Lung (tissue), 12 donors: ENCODE results near the gene MS4A6A. TPM values are rescaled to one million over a fixed set of nuclear protein-coding genes. Genes with fewer than 3 reads are reported as not detected.
"Not testable (repeated sequence)": the region's sequence is repeated elsewhere in the genome, so short reads cannot be mapped to it uniquely, and the experiment has no call there.

ENCODE experiments used
- ATAC-seq: fragments of 200-7000 bp; cut with Tn5 transposase; one replicate; pipeline ENCODE4 v1.9.1; 2020; ENCODE audit warnings: moderate number of reproducible peaks; ENCODE audit not compliant: insufficient read depth, low FRiP score
- DNase-seq, 3 donors: peaks; one replicate each; pipeline ENCODE4 v3.0.0-alpha.2; 2013 to 2017
- H3K27ac ChIP-seq, 2 donors: one replicate each; pipeline ENCODE4 v1.5.1; 2013; ENCODE audit warnings: mild to moderate bottlenecking in 2 of 2, moderate library complexity in 2 of 2, control low read depth in 1 of 2, inconsistent platforms in 1 of 2, low read depth in 1 of 2, low read length in 1 of 2
- H3K27me3 ChIP-seq, 3 donors: one replicate each; pipeline ENCODE4 v1.5.1; 2013; ENCODE audit warnings: low read length in 2 of 3; ENCODE audit not compliant: control insufficient read depth in 3 of 3, insufficient read depth in 3 of 3
- H3K36me3 ChIP-seq, 4 donors: one replicate each; pipeline ENCODE4 v1.5.1; 2013; ENCODE audit warnings: low read length in 4 of 4, mild to moderate bottlenecking in 1 of 4, moderate library complexity in 1 of 4; ENCODE audit not compliant: control insufficient read depth in 4 of 4, insufficient read depth in 4 of 4
- H3K4me1 ChIP-seq, 5 donors: one replicate each; pipeline ENCODE4 v1.5.1; 2013; ENCODE audit warnings: low read length in 5 of 5, mild to moderate bottlenecking in 2 of 5, moderate library complexity in 1 of 5; ENCODE audit not compliant: control insufficient read depth in 5 of 5, insufficient read depth in 5 of 5
- H3K4me3 ChIP-seq: one replicate; pipeline ENCODE4 v1.5.1; 2013; ENCODE audit warnings: mild to moderate bottlenecking, control low read depth, moderate library complexity
- H3K9ac ChIP-seq, 2 donors: one replicate each; pipeline ENCODE4 v1.5.1; 2013; ENCODE audit warnings: low read length in 2 of 2, control low read depth in 1 of 2; ENCODE audit not compliant: insufficient read depth in 1 of 2
- H3K9me3 ChIP-seq, 4 donors: one replicate each; pipeline ENCODE4 v1.5.1; 2013; ENCODE audit warnings: low read length in 3 of 4, mild to moderate bottlenecking in 1 of 4, moderate library complexity in 1 of 4; ENCODE audit not compliant: control insufficient read depth in 4 of 4, insufficient read depth in 3 of 4
- WGBS, 2 donors: extraction: QIAGEN DNeasy Blood & Tissue Kit; methylation state at CpG; one replicate each; pipeline ENCODE4 v1.1.7; 2013; 5-methylcytosine and 5-hydroxymethylcytosine counted together
- polyA plus RNA-seq, 2 donors: library from polyadenylated mRNA; stranded (reverse); fragments of 200-250 nt; gene quantifications; one replicate each; pipeline ENCODE4 v1.2.1, GENCODE V29; 2013
- total RNA-seq, 2 donors: library from RNA; depleted of rRNA in 1 of 2; stranded (reverse); fragments of >200 nt in 1 of 2; gene quantifications; one replicate each; pipeline ENCODE4 v1.2.1, GENCODE V29; 2014 to 2021
- TF ChIP-seq, protein P1 (sequence below): IDR thresholded peaks from 2 replicates; pipeline ENCODE4 v1.5.1; 2012; ENCODE audit warnings: mild to moderate bottlenecking; ENCODE audit errors: control extremely low read depth, extremely low read depth
- donor health status: control.
- donor health status: control.
- donor health status: Bipolar disorder and iron deficiency.
- donor health status: healthy.
- donor health status: DM: yes; HTN: yes; CAD: no.

MS4A6A gene
- total and polyA plus RNA-seq, 4 donors: 36.2 to 163 (median 92.7) TPM

DNA sequence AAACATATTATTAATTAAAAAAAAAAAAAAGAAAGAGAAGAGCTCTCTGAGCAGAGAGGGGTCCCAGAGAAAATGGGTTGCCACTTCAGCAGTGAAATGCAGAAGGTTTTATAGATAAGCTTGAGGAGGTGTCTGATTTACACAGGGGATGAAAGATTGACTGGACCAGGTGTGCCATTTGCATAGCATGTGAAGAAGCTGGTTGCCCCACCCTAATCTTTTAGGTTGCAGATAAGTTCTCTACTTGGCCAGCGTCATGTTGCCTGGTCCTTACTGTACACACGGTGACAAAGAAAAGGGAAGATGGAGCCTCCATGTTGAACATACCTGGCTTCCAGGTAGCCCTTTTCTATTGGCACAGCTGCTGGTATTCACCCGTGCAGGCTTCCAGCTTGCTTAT, 53.0 kb downstream of the MS4A6A start:
- Histone ChIP-seq H3K4me3 (no peak overlapping the region), H3K9ac (no peak overlapping the region), H3K9me3 (peaks cover 0 to 7% (median 2%) of the 10 kb centered on the region in 4 donors), H3K27ac (no peak overlapping the region), H3K4me1 (peaks cover 0 to 1% (median 0%) of the 10 kb centered on the region in 5 donors), H3K36me3 (no peaks in the 10 kb centered on the region), H3K27me3 (no peaks in the 10 kb centered on the region)
- WGBS, 2 donors: 72 to 73% methylated on average over 3 of the region's 3 CpGs
- TF ChIP-seq, protein P1, sequence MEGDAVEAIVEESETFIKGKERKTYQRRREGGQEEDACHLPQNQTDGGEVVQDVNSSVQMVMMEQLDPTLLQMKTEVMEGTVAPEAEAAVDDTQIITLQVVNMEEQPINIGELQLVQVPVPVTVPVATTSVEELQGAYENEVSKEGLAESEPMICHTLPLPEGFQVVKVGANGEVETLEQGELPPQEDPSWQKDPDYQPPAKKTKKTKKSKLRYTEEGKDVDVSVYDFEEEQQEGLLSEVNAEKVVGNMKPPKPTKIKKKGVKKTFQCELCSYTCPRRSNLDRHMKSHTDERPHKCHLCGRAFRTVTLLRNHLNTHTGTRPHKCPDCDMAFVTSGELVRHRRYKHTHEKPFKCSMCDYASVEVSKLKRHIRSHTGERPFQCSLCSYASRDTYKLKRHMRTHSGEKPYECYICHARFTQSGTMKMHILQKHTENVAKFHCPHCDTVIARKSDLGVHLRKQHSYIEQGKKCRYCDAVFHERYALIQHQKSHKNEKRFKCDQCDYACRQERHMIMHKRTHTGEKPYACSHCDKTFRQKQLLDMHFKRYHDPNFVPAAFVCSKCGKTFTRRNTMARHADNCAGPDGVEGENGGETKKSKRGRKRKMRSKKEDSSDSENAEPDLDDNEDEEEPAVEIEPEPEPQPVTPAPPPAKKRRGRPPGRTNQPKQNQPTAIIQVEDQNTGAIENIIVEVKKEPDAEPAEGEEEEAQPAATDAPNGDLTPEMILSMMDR: no peak
- DNase-seq: no peak
- no peak for ATAC-seq

DNA sequence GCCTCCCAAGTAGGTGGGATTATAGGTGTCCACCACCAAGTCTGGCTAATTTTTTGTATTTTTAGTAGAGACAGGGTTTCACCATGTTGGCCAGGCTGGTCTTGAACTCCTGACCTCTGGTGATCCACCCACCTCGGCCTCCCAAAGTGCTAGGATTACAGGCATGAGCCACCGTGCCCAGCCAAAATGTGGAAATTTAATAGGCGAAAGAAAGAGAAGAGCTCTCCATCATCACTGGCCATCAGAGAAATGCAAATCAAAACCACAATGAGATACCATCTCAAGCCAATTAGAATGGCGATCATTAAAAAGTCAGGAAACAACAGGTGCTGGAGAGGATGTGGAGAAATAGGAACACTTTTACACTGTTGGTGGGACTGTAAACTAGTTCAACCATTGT, 54.0 kb downstream of the MS4A6A start:
- WGBS, 2 donors: 93 to 96% methylated on average over 4 of the region's 4 CpGs

DNA sequence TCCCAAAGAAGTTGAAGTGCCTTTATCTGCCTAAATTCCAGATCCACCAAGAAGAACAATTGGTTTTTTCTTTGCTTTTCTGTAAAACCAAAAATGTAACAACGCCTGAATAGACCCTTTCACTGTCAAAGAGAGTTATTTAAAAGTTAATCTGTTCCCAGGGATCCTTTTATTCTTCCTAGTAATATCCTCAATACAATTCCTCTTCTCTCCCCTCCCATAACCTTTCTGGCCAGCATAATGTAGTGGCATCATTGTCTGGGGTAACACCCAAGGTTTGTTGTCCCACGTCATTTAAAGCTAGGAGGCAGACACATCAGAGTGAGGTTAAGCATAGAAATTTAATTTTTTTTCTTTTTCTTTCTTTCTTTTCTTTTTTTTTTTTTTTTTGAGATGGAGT, 54.5 kb downstream of the MS4A6A start:
- WGBS, 2 donors: 89 to 92% methylated on average over 2 of the region's 2 CpGs
- H3K9me3 ChIP-seq: no peaks in the 10 kb centered on the region

More for the DNA sequence above, 54.0 kb downstream of the MS4A6A start:
- not testable (repeated sequence) for H3K4me1 ChIP-seq, H3K27me3 ChIP-seq, H3K36me3 ChIP-seq, ATAC-seq, H3K9me3 ChIP-seq, H3K27ac ChIP-seq, H3K9ac ChIP-seq, H3K4me3 ChIP-seq, DNase-seq

DNA sequence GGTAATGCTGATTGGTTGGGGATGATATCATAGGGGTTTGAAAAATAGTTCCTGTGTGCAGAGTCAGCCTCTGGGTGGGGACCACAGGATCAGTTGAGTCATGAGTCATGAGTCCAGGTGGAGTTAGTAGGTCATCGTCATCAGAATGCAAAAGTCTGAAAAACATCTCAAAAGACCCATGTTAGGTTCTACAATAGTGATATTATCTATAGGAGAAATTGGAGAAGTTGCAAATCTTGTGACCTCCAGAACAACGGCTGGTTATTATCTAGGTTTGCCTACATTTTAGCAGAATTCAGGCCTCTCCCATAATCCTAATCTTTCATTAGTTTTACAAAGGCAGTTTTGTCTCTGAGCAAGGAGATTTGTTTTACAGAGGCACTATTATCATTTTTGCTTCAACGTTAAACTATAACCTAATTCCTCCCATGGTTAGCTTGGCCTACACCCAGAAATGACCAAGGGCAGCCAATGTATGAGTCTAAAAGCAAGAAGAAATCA, 55.5 kb downstream of the MS4A6A start:
- TF ChIP-seq, protein P1: no peak
- Histone ChIP-seq H3K9me3 (no peaks in the 10 kb centered on the region), H3K4me3 (no peak overlapping the region), H3K9ac (no peak overlapping the region), H3K36me3 (no peaks in the 10 kb centered on the region), H3K27me3 (no peaks in the 10 kb centered on the region), H3K27ac (no peak overlapping the region), H3K4me1 (peaks cover 0 to 1% (median 0%) of the 10 kb centered on the region in 5 donors)
- ATAC-seq: no peak
- DNase-seq: no peak
- WGBS, 2 donors: 75% methylated on average over 3 of the region's 3 CpGs

More for the DNA sequence above, 54.5 kb downstream of the MS4A6A start:
- Histone ChIP-seq H3K4me3 (no peak overlapping the region), H3K36me3 (no peaks in the 10 kb centered on the region), H3K4me1 (peaks cover 0 to 1% (median 0%) of the 10 kb centered on the region in 5 donors), H3K27ac (no peak overlapping the region), H3K9ac (no peak overlapping the region), H3K27me3 (no peaks in the 10 kb centered on the region)
- no peak for ATAC-seq
- TF ChIP-seq, protein P1: no peak
- DNase-seq: no peak
